Suprapubic skin (tissue), 4 donors: ENCODE data around the gene MYMK. TPM values are rescaled to one million over a fixed set of nuclear protein-coding genes. Genes with fewer than 3 reads are reported as not detected.

Source experiments
- DNase-seq, 2 donors: peaks; one replicate each; pipeline ENCODE4 v3.0.0-alpha.2; 2019; ENCODE audit warnings: low spot score in 2 of 2
- H3K27ac ChIP-seq: fragments of 200-600 bp; sonication (generic); one replicate; pipeline ENCODE4 v1.5.1; 2019
- H3K27me3 ChIP-seq: fragments of 200-600 bp; sonication (generic); one replicate; pipeline ENCODE4 v1.5.1; 2019
- H3K36me3 ChIP-seq: fragments of 200-600 bp; sonication (generic); one replicate; pipeline ENCODE4 v1.5.1; 2019
- H3K4me1 ChIP-seq: fragments of 200-600 bp; sonication (generic); one replicate; pipeline ENCODE4 v1.5.1; 2019
- H3K4me3 ChIP-seq: fragments of 200-600 bp; sonication (generic); one replicate; pipeline ENCODE4 v1.5.1; 2019; ENCODE audit warnings: mild to moderate bottlenecking
- H3K9me3 ChIP-seq: fragments of 200-600 bp; sonication (generic); one replicate; pipeline ENCODE4 v1.5.1; 2019
- EP300 ChIP-seq: sonication (generic); formaldehyde crosslinking; IDR thresholded peaks from one replicate; pipeline ENCODE4 v1.6.1; 2017; ENCODE audit warnings: antibody characterized with exemption
- POLR2A ChIP-seq, 2 donors: fragments of 450-650 bp; IDR thresholded peaks; one replicate each; pipeline ENCODE4 v1.6.1; 2017; ENCODE audit warnings: antibody characterized with exemption in 2 of 2, mild to moderate bottlenecking in 2 of 2, moderate library complexity in 2 of 2
- POLR2AphosphoS5 ChIP-seq, 3 donors: sonication (generic); formaldehyde crosslinking; IDR thresholded peaks; one replicate each; pipeline ENCODE4 v1.6.1; 2017; ENCODE audit warnings: antibody characterized with exemption in 3 of 3
- WGBS: methylation state at CpG from one replicate; pipeline ENCODE4 v1.1.5; 2018; 5-methylcytosine and 5-hydroxymethylcytosine counted together
- total RNA-seq, 4 donors: library from RNA; depleted of rRNA; stranded (reverse); fragments of >200 nt; gene quantifications; one replicate each; pipeline ENCODE4 v1.1.0, GENCODE V29; 2016
- TF ChIP-seq, protein P1 (sequence below), 2 donors: fragments of 200-600 bp in 1 of 2; fragments of 450-650 bp in 1 of 2; sonication (generic) in 1 of 2; IDR thresholded peaks; one replicate each; pipeline ENCODE4 v1.5.1; 2016 to 2019; ENCODE audit warnings: antibody characterized with exemption in 2 of 2, mild to moderate bottlenecking in 1 of 2, moderate library complexity in 1 of 2

Gene MYMK
- total RNA-seq, 4 donors from 2014 or later, result not detected

DNA sequence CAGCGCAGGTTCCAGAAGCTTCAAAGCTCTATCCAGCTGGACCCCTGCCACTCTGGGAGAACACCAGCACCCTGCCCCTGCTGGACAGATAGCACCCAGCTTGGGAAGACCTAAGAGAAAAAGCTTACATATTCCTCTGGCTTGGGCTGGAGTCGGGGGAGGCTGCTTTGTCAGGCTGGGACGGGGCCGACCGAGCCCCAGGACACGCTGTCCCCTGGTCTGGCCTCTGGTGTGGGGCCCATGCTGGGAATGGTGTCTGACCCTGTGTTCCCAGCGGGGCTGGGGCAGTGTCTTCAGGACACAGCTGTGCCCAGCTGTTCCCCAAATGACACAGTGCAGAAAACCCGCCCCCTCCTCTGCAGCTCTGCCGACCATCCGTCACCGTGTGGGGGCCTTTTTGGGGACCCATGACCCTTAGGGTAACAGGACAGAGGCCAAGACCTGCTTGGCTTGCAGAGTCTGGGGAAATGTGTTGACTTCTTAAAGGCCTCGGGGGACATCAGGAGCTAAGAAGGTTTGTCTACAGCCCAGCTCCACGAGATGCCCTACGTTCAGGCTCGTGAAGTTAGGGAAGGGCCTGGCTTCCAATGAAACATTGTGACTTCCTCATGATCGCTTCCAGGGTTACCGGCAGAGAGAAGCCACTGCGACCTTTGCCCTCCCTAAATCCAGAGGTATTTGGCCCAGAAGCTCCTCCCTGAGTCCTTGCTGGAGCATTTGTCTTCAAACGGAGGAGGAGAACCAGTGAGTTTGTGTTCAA is 25.4 kb downstream of the MYMK start:
- H3K4me3 ChIP-seq, result no peak overlapping the region
- TF ChIP-seq POLR2AphosphoS5 (IDR thresholded peaks at IDR 0.05), result no peak
- no peak for TF ChIP-seq EP300
- H3K27ac ChIP-seq, result no peak overlapping the region
- no peaks in the 10 kb centered on the region for H3K4me1 ChIP-seq
- H3K36me3 ChIP-seq, result no peaks in the 10 kb centered on the region
- no peak for DNase-seq
- 48% methylated on average over 5 of the region's 19 CpGs for WGBS
- H3K9me3 ChIP-seq, result peaks cover 6% of the 10 kb centered on the region
- peaks cover 33% of the 10 kb centered on the region for H3K27me3 ChIP-seq

DNA sequence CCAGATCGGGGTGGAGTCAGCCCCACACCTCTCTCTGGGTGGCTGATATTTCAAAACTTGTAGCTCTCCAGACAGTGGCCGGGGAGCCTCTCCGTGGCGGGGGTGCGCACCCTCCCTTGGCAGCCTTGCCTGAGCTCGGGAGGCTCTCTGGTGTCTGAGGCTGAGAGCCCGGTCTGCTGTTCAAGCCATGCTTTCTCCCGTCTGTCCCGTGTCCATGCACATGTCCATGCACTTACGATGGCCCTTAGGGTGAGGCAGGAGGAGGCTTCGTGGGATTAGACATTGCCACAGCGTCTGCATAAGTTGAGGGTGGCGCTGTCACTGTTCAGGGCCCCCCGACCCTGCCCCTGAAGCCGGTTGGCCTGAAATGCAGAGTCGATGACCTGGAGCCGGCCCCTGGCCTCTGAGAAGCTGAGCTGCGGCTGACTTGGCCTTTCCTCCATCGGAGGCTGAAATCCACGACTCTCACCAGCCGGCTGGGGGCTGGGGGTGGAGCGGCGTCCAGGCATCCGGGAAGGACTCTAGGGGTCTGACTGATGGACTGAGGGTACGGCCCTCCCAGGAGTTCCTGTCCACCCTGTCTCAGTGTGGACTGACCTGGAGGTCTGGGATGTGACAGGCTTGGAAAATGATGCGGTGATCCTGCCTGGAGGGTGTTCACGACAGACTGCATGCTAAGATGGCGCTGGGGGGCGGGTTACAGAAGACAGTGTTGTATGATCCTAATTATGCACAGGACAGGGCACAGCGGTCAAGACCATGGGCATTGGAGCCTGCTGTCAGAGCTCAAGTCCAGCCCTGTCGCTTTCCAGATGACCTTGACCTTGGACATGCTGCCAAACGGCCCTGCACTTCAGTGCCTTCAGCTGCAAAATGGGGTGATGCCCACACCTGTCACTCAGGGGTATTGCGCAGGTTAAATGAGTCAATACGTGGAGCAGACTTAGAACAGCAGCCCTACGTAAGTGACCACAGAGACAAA is 27.6 kb downstream of the MYMK start:
- Histone ChIP-seq H3K4me1 (peaks cover 7% of the 10 kb centered on the region), H3K9me3 (peaks cover under 1% of the 10 kb centered on the region), H3K27me3 (peaks cover 38% of the 10 kb centered on the region), H3K27ac (no peak overlapping the region), H3K36me3 (no peaks in the 10 kb centered on the region), H3K4me3 (no peak overlapping the region)
- no peak for DNase-seq
- TF ChIP-seq, protein P1, sequence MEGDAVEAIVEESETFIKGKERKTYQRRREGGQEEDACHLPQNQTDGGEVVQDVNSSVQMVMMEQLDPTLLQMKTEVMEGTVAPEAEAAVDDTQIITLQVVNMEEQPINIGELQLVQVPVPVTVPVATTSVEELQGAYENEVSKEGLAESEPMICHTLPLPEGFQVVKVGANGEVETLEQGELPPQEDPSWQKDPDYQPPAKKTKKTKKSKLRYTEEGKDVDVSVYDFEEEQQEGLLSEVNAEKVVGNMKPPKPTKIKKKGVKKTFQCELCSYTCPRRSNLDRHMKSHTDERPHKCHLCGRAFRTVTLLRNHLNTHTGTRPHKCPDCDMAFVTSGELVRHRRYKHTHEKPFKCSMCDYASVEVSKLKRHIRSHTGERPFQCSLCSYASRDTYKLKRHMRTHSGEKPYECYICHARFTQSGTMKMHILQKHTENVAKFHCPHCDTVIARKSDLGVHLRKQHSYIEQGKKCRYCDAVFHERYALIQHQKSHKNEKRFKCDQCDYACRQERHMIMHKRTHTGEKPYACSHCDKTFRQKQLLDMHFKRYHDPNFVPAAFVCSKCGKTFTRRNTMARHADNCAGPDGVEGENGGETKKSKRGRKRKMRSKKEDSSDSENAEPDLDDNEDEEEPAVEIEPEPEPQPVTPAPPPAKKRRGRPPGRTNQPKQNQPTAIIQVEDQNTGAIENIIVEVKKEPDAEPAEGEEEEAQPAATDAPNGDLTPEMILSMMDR (IDR thresholded peaks at IDR 0.05), result no peak
- TF ChIP-seq EP300 (no peak), POLR2AphosphoS5 (IDR thresholded peaks at IDR 0.05) (no peak), POLR2A (IDR thresholded peaks at IDR 0.05) (no peak)
- WGBS, result 80% methylated on average over 22 of the region's 35 CpGs

DNA sequence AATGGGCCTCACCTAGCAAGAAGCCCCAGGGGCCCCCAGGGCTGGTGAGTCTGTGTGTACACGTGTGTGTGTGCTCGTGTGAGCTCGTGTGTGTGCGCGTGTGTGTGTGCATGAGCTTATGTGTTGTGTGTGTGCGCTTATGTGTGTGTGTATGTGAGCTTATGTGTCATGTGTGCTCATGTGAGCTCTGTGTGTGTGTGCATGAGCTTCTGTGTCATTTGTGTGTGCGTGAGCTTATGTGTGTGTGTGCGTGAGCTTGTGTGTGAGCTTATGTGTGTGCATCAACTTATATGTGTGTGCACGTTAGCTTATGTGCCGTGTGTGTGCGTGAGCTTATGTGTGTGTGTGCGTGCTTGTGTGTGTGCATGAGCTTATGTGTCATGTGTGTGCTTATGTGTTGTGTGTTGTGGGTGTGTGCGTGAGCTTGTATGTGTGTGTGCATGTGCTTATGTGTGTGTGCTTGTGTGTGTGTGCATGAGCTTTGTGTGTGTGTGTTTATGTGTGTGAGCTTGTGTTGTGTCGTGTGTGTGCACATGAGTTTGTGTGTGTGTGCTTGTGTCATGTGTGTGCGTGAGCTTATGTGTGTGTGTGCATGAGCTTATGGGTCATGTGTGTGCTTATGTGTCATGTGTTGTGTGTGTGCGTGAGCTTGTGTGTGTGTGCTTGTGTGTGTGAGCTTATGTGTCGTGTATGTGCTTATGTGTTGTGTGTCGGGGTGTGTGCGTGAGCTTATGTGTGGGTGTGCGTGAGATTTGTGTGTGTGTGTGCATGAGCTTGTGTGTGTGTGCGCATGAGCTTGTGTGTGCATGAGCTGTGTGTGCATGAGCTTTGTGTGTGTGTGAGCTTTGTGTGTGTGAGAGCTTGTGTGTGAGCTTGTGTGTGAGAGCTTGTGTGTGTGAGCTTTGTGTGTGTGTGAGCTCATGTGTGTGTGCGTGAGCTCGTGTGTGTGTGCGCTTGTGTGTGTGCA is 29.1 kb downstream of the MYMK start:
- Histone ChIP-seq H3K27me3 (peaks cover 38% of the 10 kb centered on the region), H3K4me1 (peaks cover 11% of the 10 kb centered on the region), H3K4me3 (no peak overlapping the region), H3K36me3 (no peaks in the 10 kb centered on the region), H3K9me3 (no peaks in the 10 kb centered on the region), H3K27ac (no peak overlapping the region)
- TF ChIP-seq, protein P1 (IDR thresholded peaks at IDR 0.05), result no peak
- TF ChIP-seq POLR2AphosphoS5 (IDR thresholded peaks at IDR 0.05), result no peak
- TF ChIP-seq POLR2A (IDR thresholded peaks at IDR 0.05), result no peak
- TF ChIP-seq EP300, result no peak
- no peak for DNase-seq
- WGBS, result 86% methylated on average over 23 of the region's 24 CpGs

DNA sequence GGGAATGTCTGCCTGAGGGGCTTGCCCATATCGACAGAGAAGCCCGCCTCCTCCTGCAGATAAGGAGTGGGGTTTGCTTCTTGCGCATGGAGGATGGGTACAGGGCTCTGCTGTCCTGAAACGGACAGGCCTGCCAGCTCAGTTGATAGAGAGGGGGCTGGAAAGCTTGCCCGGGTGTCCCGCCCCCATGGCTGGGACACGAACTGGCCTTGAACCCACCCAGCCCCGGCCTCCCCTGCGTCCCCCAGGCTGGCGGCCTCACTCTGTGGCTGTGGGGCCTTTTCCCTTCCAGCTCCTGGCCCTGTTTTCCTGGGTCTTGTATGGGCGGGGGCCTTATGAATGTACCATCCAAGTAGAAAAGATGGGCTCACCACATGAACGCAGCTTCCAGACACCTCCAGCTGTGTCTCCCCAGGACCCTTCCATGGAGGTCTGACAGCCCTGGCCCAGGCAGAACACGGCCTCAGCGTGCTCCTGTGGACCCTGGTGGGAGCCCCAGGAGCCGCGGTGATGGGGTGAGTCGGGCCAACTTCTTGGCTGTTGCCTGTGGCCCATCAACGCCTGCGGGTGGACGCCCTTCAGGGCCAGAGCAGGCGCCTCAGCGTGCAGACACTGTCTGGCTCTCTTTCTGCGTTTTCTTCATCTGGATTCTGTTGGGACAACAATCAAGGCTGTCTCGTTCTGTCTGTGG is 30.0 kb downstream of the MYMK start:
- Histone ChIP-seq H3K27me3 (peaks cover 45% of the 10 kb centered on the region), H3K4me3 (no peak overlapping the region), H3K36me3 (no peaks in the 10 kb centered on the region), H3K27ac (no peak overlapping the region), H3K4me1 (peaks cover 11% of the 10 kb centered on the region), H3K9me3 (no peaks in the 10 kb centered on the region)
- DNase-seq, result no peak
- TF ChIP-seq POLR2A (IDR thresholded peaks at IDR 0.05) (no peak), POLR2AphosphoS5 (IDR thresholded peaks at IDR 0.05) (no peak), EP300 (no peak)
- TF ChIP-seq, protein P1 (IDR thresholded peaks at IDR 0.05), result no peak
- 81% methylated on average over 15 of the region's 24 CpGs for WGBS
